ENCODE measurements around the gene DSTN.

GRCh38 chr20:17657079-17657825 is 87.4 kb downstream of the DSTN start:
- TF ChIP-seq HDGF (IDR thresholded peaks at IDR 0.05; ENCODE audit: borderline replicate concordance) = no peak
- TF ChIP-seq SP1 (IDR thresholded peaks at IDR 0.05) = no peak
